HG02798 (cell line): ENCODE data around the gene GCN1.
A peak's percentile ranks its signal among the peaks of the same experiment; 100 is the strongest.

Experiments
- ATAC-seq: cut with Tn5 transposase; IDR thresholded peaks from one replicate; pipeline ENCODE4 v1.9.1; 2021; ENCODE audit warnings: mild to moderate bottlenecking; ENCODE audit not compliant: unreplicated experiment, poor library complexity

GCN1 gene

GRCh38 chr12:120121766-120122293 lies 72.7 kb downstream of the GCN1 start:
- ATAC-seq = peak; percentile 38

GRCh38 chr12:120121343-120121742 lies 73.2 kb downstream of the GCN1 start:
- ATAC-seq = no peak

- ATAC-seq = peak; percentile 19
Measured at GRCh38 chr12:120119271-120119973, 75.1 kb downstream of the GCN1 start.

- no peak for ATAC-seq
Measured at GRCh38 chr12:120118321-120119061, 76.0 kb downstream of the GCN1 start.

GRCh38 chr12:120117961-120118320 lies 76.6 kb downstream of the GCN1 start:
- no peak for ATAC-seq

- ATAC-seq = peak; percentile 76
Measured at GRCh38 chr12:120116792-120117651, 77.5 kb downstream of the GCN1 start.

- no peak for ATAC-seq
Measured at GRCh38 chr12:120116441-120116791, 78.1 kb downstream of the GCN1 start, which contains the start of gene RAB35. Gene RAB35, minus strand, starts transcription at chr12:120116753. Its CDS starts 103 bp downstream, at chr12:120116650.

- peak; percentile 7 for ATAC-seq
Measured at GRCh38 chr12:120115692-120116440, 78.6 kb downstream of the GCN1 start.

- ATAC-seq = no peak
Measured at GRCh38 chr12:120115066-120115465, 79.4 kb downstream of the GCN1 start.

- peak; percentile 73 for ATAC-seq
Measured at GRCh38 chr12:120110550-120111501, 83.7 kb downstream of the GCN1 start.

GRCh38 chr12:120109570-120110267 lies 84.8 kb downstream of the GCN1 start:
- ATAC-seq = no peak

GRCh38 chr12:120106151-120106550 lies 88.4 kb downstream of the GCN1 start:
- no peak for ATAC-seq

- no peak for ATAC-seq
Measured at GRCh38 chr12:120103371-120103770, 91.1 kb downstream of the GCN1 start.

- ATAC-seq = no peak
Measured at GRCh38 chr12:120103044-120103338, 91.5 kb downstream of the GCN1 start.

- ATAC-seq = no peak
Measured at GRCh38 chr12:120102189-120103043, 92.1 kb downstream of the GCN1 start.

GRCh38 chr12:120101617-120102016 lies 92.9 kb downstream of the GCN1 start:
- no peak for ATAC-seq

GRCh38 chr12:120101182-120101581 lies 93.3 kb downstream of the GCN1 start:
- no peak for ATAC-seq

GRCh38 chr12:120100630-120101029 lies 93.9 kb downstream of the GCN1 start:
- no peak for ATAC-seq
